Measurements from ENCODE around the gene CMTM4.

Gene CMTM4

GRCh38 chr16:66696669-66697630, at the start of gene CMTM4:
TSS of gene CMTM4 (minus strand) at chr16:66696743. CDS start at chr16:66696525, 218 bp downstream.
- DNase-seq (ENCODE audit: low read depth) = peak; percentile 82
- peak within 1 kb of the TSS; percentile 73 for H3K4me3 ChIP-seq (ENCODE audit: low read length)
- TF ChIP-seq CTCF (conservative IDR thresholded peaks at IDR 0.05; ENCODE audit: low read length) = no peak; the same call in 1 of the 2 replicates

GRCh38 chr16:66746048-66746447, 49.5 kb upstream of the CMTM4 start:
- H3K4me3 ChIP-seq (ENCODE audit: low read length) = no peak overlapping the region
- no peak for TF ChIP-seq CTCF (conservative IDR thresholded peaks at IDR 0.05; ENCODE audit: low read length)
- DNase-seq (ENCODE audit: low read depth) = no peak

GRCh38 chr16:66741950-66742808, 45.6 kb upstream of the CMTM4 start:
- DNase-seq (ENCODE audit: low read depth) = peak; percentile 29
- no peak for TF ChIP-seq CTCF (conservative IDR thresholded peaks at IDR 0.05; ENCODE audit: low read length)
- H3K4me3 ChIP-seq (ENCODE audit: low read length) = no peak overlapping the region; the same call in 1 of the 2 replicates

- no peak overlapping the region for H3K4me3 ChIP-seq (ENCODE audit: low read length)
- TF ChIP-seq CTCF (conservative IDR thresholded peaks at IDR 0.05; ENCODE audit: low read length) = no peak
- peak; percentile 94 for DNase-seq (ENCODE audit: low read depth)
Measured at GRCh38 chr16:66741169-66741900, 44.8 kb upstream of the CMTM4 start.

GRCh38 chr16:66740533-66740932, 44.0 kb upstream of the CMTM4 start:
- no peak for TF ChIP-seq CTCF (conservative IDR thresholded peaks at IDR 0.05; ENCODE audit: low read length)
- DNase-seq (ENCODE audit: low read depth) = no peak
- no peak overlapping the region for H3K4me3 ChIP-seq (ENCODE audit: low read length)

GRCh38 chr16:66740010-66740409, 43.5 kb upstream of the CMTM4 start:
- no peak overlapping the region for H3K4me3 ChIP-seq (ENCODE audit: low read length)
- no peak for DNase-seq (ENCODE audit: low read depth)
- peak; percentile 61 for TF ChIP-seq CTCF (conservative IDR thresholded peaks at IDR 0.05; ENCODE audit: low read length)
